SK-N-SH (cell line): Measurements from ENCODE around the gene MEIKIN. TPM values are rescaled to one million over a fixed set of nuclear protein-coding genes. Genes with fewer than 3 reads are reported as not detected.

Source experiments
- CTCF ChIA-PET: fragments of 300-600, 350-600 bp; formaldehyde crosslinking; extraction: SDS; loops from one replicate; lab custom pipeline; 2021; lab: Yijun Ruan, JAX
- POLR2A ChIA-PET: fragments of 350-600 bp; sonication (Branson Sonifier 250); formaldehyde crosslinking; extraction: SDS; loops from one replicate; lab custom pipeline; 2020; ENCODE audit warnings: antibody characterized with exemption, inconsistent platforms; lab: Yijun Ruan, JAX
- DNase-seq: peaks from one replicate; pipeline ENCODE4 v3.0.0; 2012
- H2AFZ ChIP-seq: fragments of 200-600 bp; sonication (generic); 2 replicates; pipeline ENCODE4 v1.8.1; 2016; ENCODE audit warnings: antibody characterized with exemption, mild to moderate bottlenecking, low read depth
- H3F3A ChIP-seq: fragments of 200-600 bp; sonication (generic); replicated peaks from 2 replicates; pipeline ENCODE3; 2016; ENCODE audit warnings: antibody characterized with exemption, mild to moderate bottlenecking; ENCODE audit not compliant: insufficient read depth
- H3K27ac ChIP-seq, 2 experiments: fragments of 200-500 bp in 1 of 2; fragments of 200-600 bp in 1 of 2; sonication (Bioruptor generic) in 1 of 2; sonication (generic), shearing (Covaris generic) in 1 of 2; 2 replicates each; pipeline versions ENCODE4 v1.5.1 to v1.6.1; 2014 to 2016; ENCODE audit warnings: low read depth in 2 of 2, inconsistent platforms in 1 of 2, low read length in 1 of 2, mild to moderate bottlenecking in 1 of 2, mixed read lengths in 1 of 2
- H3K27me3 ChIP-seq: fragments of 200-600 bp; sonication (generic), shearing (Covaris generic); 2 replicates; pipeline ENCODE4 v1.6.1; 2016; ENCODE audit warnings: mixed run types; ENCODE audit not compliant: insufficient read depth
- H3K36me3 ChIP-seq, 2 experiments: fragments of 200-500 bp in 1 of 2; fragments of 200-600 bp in 1 of 2; sonication (Bioruptor generic) in 1 of 2; sonication (generic) in 1 of 2; replicated peaks in 1 of 2; 2 replicates each; pipeline versions ENCODE3 to v1.5.1; 2014 to 2016; ENCODE audit warnings: low read length in 1 of 2, mild to moderate bottlenecking in 1 of 2; ENCODE audit not compliant: insufficient read depth in 2 of 2, control insufficient read depth in 1 of 2
- H3K4me1 ChIP-seq, 2 experiments: fragments of 200-500 bp in 1 of 2; fragments of 200-600 bp in 1 of 2; sonication (Bioruptor generic) in 1 of 2; sonication (generic), shearing (Covaris generic) in 1 of 2; 2 replicates each; pipeline versions ENCODE4 v1.5.1 to v1.6.1; 2014 to 2016; ENCODE audit warnings: low read depth in 1 of 2, low read length in 1 of 2, mixed run types in 1 of 2; ENCODE audit not compliant: insufficient read depth in 2 of 2, control insufficient read depth in 1 of 2
- H3K4me2 ChIP-seq: fragments of 200-600 bp; sonication (generic), shearing (Covaris generic); 2 replicates; pipeline ENCODE4 v1.6.1; 2017; ENCODE audit warnings: mixed run types
- H3K4me3 ChIP-seq, 2 experiments: fragments of 200-500 bp in 1 of 2; fragments of 200-600 bp in 1 of 2; sonication (Bioruptor generic) in 1 of 2; sonication (generic), shearing (Covaris generic) in 1 of 2; 2 replicates each; pipeline versions ENCODE4 v1.5.1 to v1.8.1; 2014 to 2016; ENCODE audit warnings: low read depth in 2 of 2, inconsistent platforms in 1 of 2, low read length in 1 of 2, mild to moderate bottlenecking in 1 of 2, mixed read lengths in 1 of 2, moderate library complexity in 1 of 2
- H3K79me2 ChIP-seq: fragments of 200-600 bp; sonication (generic); 2 replicates; pipeline ENCODE4 v1.8.1; 2017; ENCODE audit warnings: mild to moderate bottlenecking; ENCODE audit not compliant: insufficient read depth
- H3K9ac ChIP-seq: fragments of 200-600 bp; sonication (generic); 2 replicates; pipeline ENCODE4 v1.6.1; 2017; ENCODE audit warnings: mixed run types
- H3K9me2 ChIP-seq: fragments of 200-600 bp; sonication (generic); 2 replicates; pipeline ENCODE4 v1.6.1; 2017; ENCODE audit warnings: mixed run types
- H3K9me3 ChIP-seq: fragments of 200-600 bp; sonication (generic); 2 replicates; pipeline ENCODE4 v1.6.1; 2017; ENCODE audit warnings: mixed run types, mild to moderate bottlenecking, moderate library complexity
- H4K20me1 ChIP-seq: fragments of 200-600 bp; sonication (generic); 2 replicates; pipeline ENCODE4 v1.6.1; 2017; ENCODE audit warnings: mild to moderate bottlenecking, mixed run types; ENCODE audit not compliant: insufficient read depth
- CHD2 ChIP-seq: fragments of 150-350 bp; IDR thresholded peaks from 2 replicates; pipeline ENCODE4 v1.6.1; 2018; ENCODE audit warnings: low read length; ENCODE audit not compliant: partially characterized antibody
- ELF1 ChIP-seq: IDR thresholded peaks from 2 replicates; pipeline ENCODE4 v1.4.0; 2012
- EP300 ChIP-seq, 2 experiments: IDR thresholded peaks; 2 replicates each; pipeline versions ENCODE4 v1.4.0 to v1.6.1; 2012; ENCODE audit warnings: borderline replicate concordance in 1 of 2, low read depth in 1 of 2, low read length in 1 of 2
- EZH2phosphoT487 ChIP-seq: fragments of 200-600 bp; sonication (generic); IDR thresholded peaks from 2 replicates; pipeline ENCODE4 v1.6.1; 2017; ENCODE audit warnings: low read depth, mixed run types, mild to moderate bottlenecking, antibody characterized with exemption, moderate library complexity, borderline replicate concordance
- FOSL2 ChIP-seq: IDR thresholded peaks from 2 replicates; pipeline ENCODE4 v1.4.0; 2012; ENCODE audit warnings: low read depth, mild to moderate bottlenecking, moderate library complexity, borderline replicate concordance
- GABPA ChIP-seq: IDR thresholded peaks from 2 replicates; pipeline ENCODE4 v1.4.0; 2012; ENCODE audit warnings: low read depth, mild to moderate bottlenecking
- MEF2A ChIP-seq: IDR thresholded peaks from 2 replicates; pipeline ENCODE4 v1.4.0; 2012; ENCODE audit warnings: low read depth, borderline replicate concordance
- MXI1 ChIP-seq: IDR thresholded peaks from 2 replicates; pipeline ENCODE4 v1.6.1; 2012; ENCODE audit warnings: mild to moderate bottlenecking, low read depth, low read length, improper control_type of control experiment
- NFIC ChIP-seq: IDR thresholded peaks from 2 replicates; pipeline ENCODE4 v1.4.0; 2012; ENCODE audit warnings: borderline replicate concordance
- NRF1 ChIP-seq: IDR thresholded peaks from 2 replicates; pipeline ENCODE4 v1.6.1; 2012; ENCODE audit warnings: low read depth, mild to moderate bottlenecking, low read length
- PBX3 ChIP-seq: IDR thresholded peaks from 2 replicates; pipeline ENCODE4; 2012
- POLR2AphosphoS5 ChIP-seq: IDR thresholded peaks from 2 replicates; pipeline ENCODE4 v1.6.1; 2012; ENCODE audit warnings: low read depth, low read length
- RAD21 ChIP-seq: IDR thresholded peaks from 2 replicates; pipeline ENCODE4 v1.6.1; 2012; ENCODE audit warnings: mild to moderate bottlenecking, low read length
- SMC3 ChIP-seq: IDR thresholded peaks from 2 replicates; pipeline ENCODE4 v1.6.1; 2012; ENCODE audit warnings: low read depth, low read length, improper control_type of control experiment
- TAF1 ChIP-seq: IDR thresholded peaks from 2 replicates; pipeline ENCODE4 v1.6.1; 2012; ENCODE audit warnings: low read depth, mild to moderate bottlenecking, low read length, moderate library complexity, borderline replicate concordance
- TEAD4 ChIP-seq: IDR thresholded peaks from 2 replicates; pipeline ENCODE4 v1.4.0; 2012; ENCODE audit warnings: mild to moderate bottlenecking, borderline replicate concordance; ENCODE audit not compliant: insufficient read depth
- WGBS: methylation state at CpG from one replicate; pipeline ENCODE4 v1.1.6; 2017; ENCODE audit warnings: low lambda C conversion rate; 5-methylcytosine and 5-hydroxymethylcytosine counted together
- polyA plus RNA-seq, 3 experiments: library from polyadenylated mRNA; depleted of rRNA; stranded (reverse); fragments of >200 nt; gene quantifications; 2 replicates each; pipeline ENCODE4 v1.2.3, GENCODE V29; 2012
- TF ChIP-seq, protein P1 (sequence below): IDR thresholded peaks from 2 replicates; pipeline ENCODE4 v1.4.0; 2012; ENCODE audit warnings: low read depth, borderline replicate concordance
- TF ChIP-seq, protein P2 (sequence below): IDR thresholded peaks from 2 replicates; pipeline ENCODE4 v1.4.0; 2012; ENCODE audit warnings: low read depth
- TF ChIP-seq, protein P3 (sequence below): fragments of 150-350 bp; IDR thresholded peaks from 2 replicates; pipeline ENCODE4 v1.6.1; 2016; ENCODE audit warnings: mild to moderate bottlenecking, low read depth, low read length

The MEIKIN gene
- polyA plus RNA-seq, 1 of the 3 experiments (the other 2 are of a cell fraction): not detected

- no peak overlapping the region for H3K9ac ChIP-seq
- POLR2A ChIA-PET: no interaction called here
- H3K9me3 ChIP-seq: no peaks in the 10 kb centered on the region
- peaks cover 97% of the 10 kb centered on the region for H3K79me2 ChIP-seq
- TF ChIP-seq CHD2 (no peak), TEAD4 (no peak), PBX3 (no peak), SMC3 (no peak), GABPA (no peak), NFIC (no peak), TAF1 (no peak), EZH2phosphoT487 (no peak), MXI1 (no peak), NRF1 (no peak), MEF2A (no peak), POLR2AphosphoS5 (no peak), RAD21 (no peak), FOSL2 (no peak), ELF1 (no peak), EP300 (IDR thresholded peaks at IDR 0.05; ENCODE audit: borderline replicate concordance in 1 of 2, low read depth in 1 of 2, low read length in 1 of 2) (no peak)
- TF ChIP-seq, protein P1, sequence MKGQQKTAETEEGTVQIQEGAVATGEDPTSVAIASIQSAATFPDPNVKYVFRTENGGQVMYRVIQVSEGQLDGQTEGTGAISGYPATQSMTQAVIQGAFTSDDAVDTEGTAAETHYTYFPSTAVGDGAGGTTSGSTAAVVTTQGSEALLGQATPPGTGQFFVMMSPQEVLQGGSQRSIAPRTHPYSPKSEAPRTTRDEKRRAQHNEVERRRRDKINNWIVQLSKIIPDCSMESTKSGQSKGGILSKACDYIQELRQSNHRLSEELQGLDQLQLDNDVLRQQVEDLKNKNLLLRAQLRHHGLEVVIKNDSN: no peak
- TF ChIP-seq, protein P2, sequence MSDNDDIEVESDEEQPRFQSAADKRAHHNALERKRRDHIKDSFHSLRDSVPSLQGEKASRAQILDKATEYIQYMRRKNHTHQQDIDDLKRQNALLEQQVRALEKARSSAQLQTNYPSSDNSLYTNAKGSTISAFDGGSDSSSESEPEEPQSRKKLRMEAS: no peak
- TF ChIP-seq, protein P3, sequence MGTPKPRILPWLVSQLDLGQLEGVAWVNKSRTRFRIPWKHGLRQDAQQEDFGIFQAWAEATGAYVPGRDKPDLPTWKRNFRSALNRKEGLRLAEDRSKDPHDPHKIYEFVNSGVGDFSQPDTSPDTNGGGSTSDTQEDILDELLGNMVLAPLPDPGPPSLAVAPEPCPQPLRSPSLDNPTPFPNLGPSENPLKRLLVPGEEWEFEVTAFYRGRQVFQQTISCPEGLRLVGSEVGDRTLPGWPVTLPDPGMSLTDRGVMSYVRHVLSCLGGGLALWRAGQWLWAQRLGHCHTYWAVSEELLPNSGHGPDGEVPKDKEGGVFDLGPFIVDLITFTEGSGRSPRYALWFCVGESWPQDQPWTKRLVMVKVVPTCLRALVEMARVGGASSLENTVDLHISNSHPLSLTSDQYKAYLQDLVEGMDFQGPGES: no peak
- no peak for DNase-seq
- H3K27ac ChIP-seq: no peak overlapping the region
- H3K4me1 ChIP-seq: peaks cover 0 to 4% of the 10 kb centered on the region in 2 experiments; a peak in 2 of 4 replicates
- H3K36me3 ChIP-seq: no peaks in the 10 kb centered on the region
- over 99% methylated on average over 4 of the region's 4 CpGs for WGBS
- no peak overlapping the region for H3K4me3 ChIP-seq
- H3K9me2 ChIP-seq: no peaks in the 10 kb centered on the region
- CTCF ChIA-PET: interaction anchor here (1.5 kb wide), 1 partner anchor 198 kb away, joined by 4 read pairs; no protein-coding TSS in a partner anchor
- H4K20me1 ChIP-seq: peaks cover 70% of the 10 kb centered on the region
- H2AFZ ChIP-seq: no peak overlapping the region
- no peaks in the 10 kb centered on the region for H3F3A ChIP-seq
- H3K27me3 ChIP-seq: no peaks in the 10 kb centered on the region
- no peak overlapping the region for H3K4me2 ChIP-seq
These were observed 157.7 kb downstream of the MEIKIN start for GRCh38 chr5:131787736-131788135.
